ENCODE results near the gene UBXN1.
A peak's percentile ranks its signal among the peaks of the same experiment; 100 is the strongest.
"Not testable (repeated sequence)": the region's sequence is repeated elsewhere in the genome, so short reads cannot be mapped to it uniquely, and the experiment has no call there.

The UBXN1 gene

GRCh38 chr11:62652161-62653006, 26.5 kb downstream of the UBXN1 start:
- ChIA-PET CTCF (interaction anchor here (0.9 kb wide), 1 partner anchor 43 kb away, joined by 4 read pairs; no protein-coding TSS in a partner anchor), POLR2A (interaction anchor here (0.5 to 1.4 kb wide), 17 partner anchors 8 to 257 kb away, joined by 3 to 58 read pairs (median 4); partner anchors contain the start of genes B3GAT3, C11orf98, CSKMT and LBHD1)
- TF ChIP-seq, protein P1, sequence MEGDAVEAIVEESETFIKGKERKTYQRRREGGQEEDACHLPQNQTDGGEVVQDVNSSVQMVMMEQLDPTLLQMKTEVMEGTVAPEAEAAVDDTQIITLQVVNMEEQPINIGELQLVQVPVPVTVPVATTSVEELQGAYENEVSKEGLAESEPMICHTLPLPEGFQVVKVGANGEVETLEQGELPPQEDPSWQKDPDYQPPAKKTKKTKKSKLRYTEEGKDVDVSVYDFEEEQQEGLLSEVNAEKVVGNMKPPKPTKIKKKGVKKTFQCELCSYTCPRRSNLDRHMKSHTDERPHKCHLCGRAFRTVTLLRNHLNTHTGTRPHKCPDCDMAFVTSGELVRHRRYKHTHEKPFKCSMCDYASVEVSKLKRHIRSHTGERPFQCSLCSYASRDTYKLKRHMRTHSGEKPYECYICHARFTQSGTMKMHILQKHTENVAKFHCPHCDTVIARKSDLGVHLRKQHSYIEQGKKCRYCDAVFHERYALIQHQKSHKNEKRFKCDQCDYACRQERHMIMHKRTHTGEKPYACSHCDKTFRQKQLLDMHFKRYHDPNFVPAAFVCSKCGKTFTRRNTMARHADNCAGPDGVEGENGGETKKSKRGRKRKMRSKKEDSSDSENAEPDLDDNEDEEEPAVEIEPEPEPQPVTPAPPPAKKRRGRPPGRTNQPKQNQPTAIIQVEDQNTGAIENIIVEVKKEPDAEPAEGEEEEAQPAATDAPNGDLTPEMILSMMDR (IDR thresholded peaks at IDR 0.05; ENCODE audit: insufficient read depth, low read length, missing control alignments): no peak
- H3K4me3 ChIP-seq (ENCODE audit: low read depth, low read length): peak overlapping the region; percentile 83
- DNase-seq (ENCODE audit: low read depth, low spot score): no peak

DNA sequence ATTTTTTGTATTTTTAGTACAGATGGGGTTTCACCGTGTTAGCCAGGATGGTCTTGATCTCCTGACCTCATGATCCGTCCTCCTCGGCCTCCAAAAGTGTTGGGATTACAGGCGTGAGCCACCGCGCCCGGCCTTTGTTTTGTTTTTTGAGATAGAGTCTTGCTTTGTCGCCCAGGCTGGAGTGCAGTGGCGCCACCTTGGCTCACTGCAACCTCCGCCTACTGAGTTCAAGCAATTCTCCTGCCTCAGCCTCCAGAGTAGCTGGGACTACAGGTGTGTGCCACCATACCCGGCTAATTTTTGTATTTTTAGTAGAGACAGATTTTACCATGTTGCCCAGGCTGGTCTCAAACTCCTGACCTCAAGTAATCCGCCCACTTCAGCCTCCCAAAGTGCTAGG, 28.6 kb downstream of the UBXN1 start:
- CTCF ChIA-PET: interaction anchor here (0.9 kb wide), 1 partner anchor 255 kb away, joined by 3 read pairs; no protein-coding TSS in a partner anchor
- DNase-seq (ENCODE audit: low read depth, low spot score); H3K4me3 ChIP-seq (ENCODE audit: low read depth, low read length); POLR2A ChIA-PET: not testable (repeated sequence)

DNA sequence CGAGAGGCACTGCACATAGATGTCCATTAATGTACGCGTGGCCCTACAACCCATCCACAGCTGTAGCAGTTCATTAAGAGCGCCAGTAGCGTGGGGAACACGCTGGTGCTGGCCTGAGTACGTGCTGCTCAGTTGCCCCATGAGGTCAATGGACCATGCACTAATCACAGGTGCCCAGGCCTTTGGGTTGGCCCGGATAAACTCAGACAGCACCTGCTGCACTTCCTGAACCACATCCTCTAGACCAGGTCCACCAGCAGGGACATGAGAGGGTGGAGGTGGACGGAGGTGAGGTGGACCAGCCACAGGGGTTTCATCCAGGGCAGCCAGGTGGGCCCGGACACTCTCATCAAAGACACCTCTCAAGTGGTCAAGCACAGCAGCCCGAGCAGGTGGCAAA, 29.4 kb downstream of the UBXN1 start:
- POLR2A ChIA-PET: interaction anchor here (2.3 kb wide), 1 partner anchor 16 kb away, joined by 25 read pairs; the partner anchor contains the start of genes C11orf98 and CSKMT
- TF ChIP-seq, protein P1 (IDR thresholded peaks at IDR 0.05; ENCODE audit: insufficient read depth, low read length, missing control alignments): no peak
- CTCF ChIA-PET: interaction anchor here (1.4 kb wide), 1 partner anchor 30 kb away, joined by 4 read pairs; no protein-coding TSS in a partner anchor
- no peak overlapping the region for H3K4me3 ChIP-seq (ENCODE audit: low read depth, low read length)
- DNase-seq (ENCODE audit: low read depth, low spot score): no peak

DNA sequence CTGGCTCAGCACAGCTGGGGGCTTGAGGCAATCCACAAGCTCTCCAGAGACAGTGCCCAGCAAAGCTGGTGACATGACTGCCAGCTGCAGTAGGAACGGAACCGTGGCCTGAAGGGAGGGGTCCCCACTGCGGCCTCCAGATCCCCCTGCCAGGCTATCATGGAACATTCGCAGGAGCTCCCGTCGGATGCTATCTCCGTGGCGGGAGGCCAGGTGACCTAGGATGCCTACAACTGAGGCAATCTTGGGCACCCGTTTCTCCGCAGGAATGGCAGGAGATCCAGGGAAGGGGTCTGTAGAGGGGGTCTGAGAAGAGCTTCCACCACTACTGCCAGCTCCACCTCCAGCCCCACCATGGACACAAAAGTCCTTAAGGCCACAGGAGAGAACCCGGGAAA, 29.9 kb downstream of the UBXN1 start:
- DNase-seq (ENCODE audit: low read depth, low spot score): no peak
- no peak overlapping the region for H3K4me3 ChIP-seq (ENCODE audit: low read depth, low read length)
- TF ChIP-seq, protein P1 (IDR thresholded peaks at IDR 0.05; ENCODE audit: insufficient read depth, low read length, missing control alignments): no peak
- CTCF ChIA-PET: interaction anchor here (1.4 kb wide), 1 partner anchor 31 kb away, joined by 4 read pairs; no protein-coding TSS in a partner anchor
- POLR2A ChIA-PET: interaction anchor here (2.3 kb wide), 1 partner anchor 17 kb away, joined by 25 read pairs; the partner anchor contains the start of genes C11orf98 and CSKMT

DNA sequence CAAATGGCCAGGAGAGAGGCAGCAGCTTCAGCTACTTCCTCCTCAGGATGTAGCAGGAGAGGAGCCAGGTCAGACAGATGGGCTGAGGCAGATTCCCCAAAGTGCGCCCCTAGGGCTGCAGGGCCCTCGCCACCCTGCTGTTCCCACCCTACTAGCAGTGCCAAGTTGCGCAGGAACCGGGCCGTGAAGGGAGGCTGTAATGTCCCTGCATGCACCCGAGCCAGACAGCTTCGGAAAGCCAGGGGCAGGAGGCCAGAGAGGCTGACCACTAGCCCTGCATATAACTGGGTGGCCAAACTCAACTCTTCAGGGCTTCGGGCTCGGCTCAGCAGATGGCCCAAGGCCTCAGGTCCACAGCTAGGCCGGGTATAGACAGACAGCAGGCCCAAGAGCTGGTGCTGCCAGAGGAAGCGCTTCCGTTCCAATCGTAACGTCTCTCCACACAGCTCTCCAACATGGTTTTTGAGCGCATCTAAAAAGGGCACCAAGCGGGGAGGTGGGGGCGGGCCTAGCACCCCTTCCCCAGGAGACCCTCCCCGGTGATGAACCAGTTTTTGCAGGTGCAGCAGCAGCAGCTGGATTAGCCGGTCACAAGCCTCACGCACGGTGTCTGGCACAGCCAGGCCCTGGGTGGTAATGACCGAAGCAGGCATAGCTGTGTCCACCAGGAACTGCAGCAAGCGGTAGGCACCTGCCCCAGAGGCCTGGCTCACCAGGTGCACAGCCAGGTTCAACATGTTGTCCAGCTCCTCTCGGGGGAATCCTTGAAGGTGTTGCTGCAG, 30.5 kb downstream of the UBXN1 start:
- ChIA-PET POLR2A (interaction anchor here (2.3 kb wide), 1 partner anchor 17 kb away, joined by 25 read pairs; the partner anchor contains the start of genes C11orf98 and CSKMT), CTCF (interaction anchor here (1.0 to 1.4 kb wide), 2 partner anchors 31 to 35 kb away, joined by 3 to 4 read pairs; partner anchors contain the start of gene ROM1)
- DNase-seq (ENCODE audit: low read depth, low spot score): no peak
- TF ChIP-seq, protein P1 (IDR thresholded peaks at IDR 0.05; ENCODE audit: insufficient read depth, low read length, missing control alignments): no peak
- no peak overlapping the region for H3K4me3 ChIP-seq (ENCODE audit: low read depth, low read length)

DNA sequence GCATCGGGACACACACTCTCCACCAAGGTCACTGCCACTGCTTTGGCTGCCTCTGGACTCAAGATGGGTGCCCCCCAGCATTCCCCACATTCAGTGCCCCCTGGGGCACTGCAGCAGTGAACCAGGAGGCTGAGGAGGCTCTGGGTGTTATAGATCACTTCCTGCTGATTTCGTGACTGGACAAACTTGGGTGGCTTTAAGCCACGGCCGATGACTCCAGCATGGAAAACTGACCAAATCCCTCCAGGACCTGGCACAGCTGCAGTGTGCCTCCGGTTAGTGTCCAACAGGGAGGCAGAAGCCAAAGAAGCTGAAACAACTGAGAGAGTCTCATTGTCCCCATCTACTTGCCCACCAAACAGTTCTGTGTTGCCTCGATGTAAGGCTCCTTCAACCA, 31.3 kb downstream of the UBXN1 start:
- ChIA-PET CTCF (interaction anchor here (1.0 to 1.2 kb wide), 2 partner anchors 20 to 34 kb away, joined by 3 read pairs; partner anchors contain the start of gene ROM1), POLR2A (interaction anchor here (2.3 kb wide), 1 partner anchor 18 kb away, joined by 25 read pairs; the partner anchor contains the start of genes C11orf98 and CSKMT)
- TF ChIP-seq, protein P1 (IDR thresholded peaks at IDR 0.05; ENCODE audit: insufficient read depth, low read length, missing control alignments): no peak
- no peak for DNase-seq (ENCODE audit: low read depth, low spot score)
- H3K4me3 ChIP-seq (ENCODE audit: low read depth, low read length): no peak overlapping the region
